Lower leg skin (tissue), 4 donors: ENCODE data around the gene RNF2. TPM values are rescaled to one million over a fixed set of nuclear protein-coding genes. Genes with fewer than 3 reads are reported as not detected.

ENCODE experiments used
- DNase-seq, 2 donors: peaks; one replicate each; pipeline ENCODE4 v3.0.0-alpha.2; 2019; ENCODE audit warnings: low spot score in 2 of 2
- H3K4me3 ChIP-seq: fragments of 200-600 bp; sonication (generic); 2 replicates; pipeline ENCODE4 v1.5.1; 2017; ENCODE audit warnings: mild to moderate bottlenecking, low read depth; ENCODE audit not compliant: poor library complexity, severe bottlenecking
- CTCF ChIP-seq, 3 donors: fragments of 450-650 bp; IDR thresholded peaks; one replicate each; pipeline ENCODE4 v1.5.1; 2016; ENCODE audit warnings: antibody characterized with exemption in 3 of 3, mild to moderate bottlenecking in 3 of 3, moderate library complexity in 2 of 3
- POLR2A ChIP-seq, 2 donors: fragments of 450-650 bp; IDR thresholded peaks; one replicate each; pipeline ENCODE4 v1.6.1; 2016 to 2017; ENCODE audit warnings: antibody characterized with exemption in 2 of 2, mild to moderate bottlenecking in 1 of 2, moderate library complexity in 1 of 2
- WGBS, 2 donors: methylation state at CpG; one replicate each; pipeline ENCODE4 v1.1.5; 2018; 5-methylcytosine and 5-hydroxymethylcytosine counted together
- intact Hi-C: fragments of 100-400 bp; cut with DNase I; formaldehyde crosslinking; loops from one replicate; pipeline ENCODE4 v1.15.0; 2023; ENCODE audit warnings: low total_unique reads
- total RNA-seq, 4 donors: library from RNA; depleted of rRNA; stranded (reverse); fragments of >200 nt; gene quantifications; one replicate each; pipeline ENCODE4 v1.1.0, GENCODE V29; 2016

Gene RNF2
- total RNA-seq, 4 donors from 2014 or later = 9.2 to 23.4 (median 15.0) TPM

- TF ChIP-seq CTCF (IDR thresholded peaks at IDR 0.05) = no peak
- no peak for TF ChIP-seq POLR2A (IDR thresholded peaks at IDR 0.05)
- intact Hi-C loops = no loop called here
- no peak overlapping the region for H3K4me3 ChIP-seq
- WGBS, 2 donors = 78 to 99% methylated on average over 3 of the region's 3 CpGs
- DNase-seq = no peak
These were observed 7.8 kb downstream of the RNF2 start for GRCh38 chr1:185053204-185053603.

- no peak for TF ChIP-seq POLR2A (IDR thresholded peaks at IDR 0.05)
- TF ChIP-seq CTCF (IDR thresholded peaks at IDR 0.05) = no peak
- intact Hi-C loops = no loop called here
- no peak overlapping the region for H3K4me3 ChIP-seq
- WGBS, 2 donors = 96% methylated on average over 31 of the region's 31 CpGs
- no peak for DNase-seq
These were observed 9.2 kb downstream of the RNF2 start for GRCh38 chr1:185054365-185055060.

- no peak overlapping the region for H3K4me3 ChIP-seq
- TF ChIP-seq POLR2A (IDR thresholded peaks at IDR 0.05) (no peak), CTCF (IDR thresholded peaks at IDR 0.05) (no peak)
- intact Hi-C loops = no loop called here
- DNase-seq = no peak
- 94 to 98% methylated on average over 2 of the region's 2 CpGs for WGBS, 2 donors
These were observed 12.8 kb downstream of the RNF2 start for GRCh38 chr1:185058110-185058509.

GRCh38 chr1:185058876-185059275 lies 13.5 kb downstream of the RNF2 start:
- no peak for DNase-seq
- intact Hi-C loops = no loop called here
- TF ChIP-seq POLR2A (IDR thresholded peaks at IDR 0.05) (no peak), CTCF (IDR thresholded peaks at IDR 0.05) (no peak)
- 59 to 73% methylated on average over 2 of the region's 2 CpGs for WGBS, 2 donors
- H3K4me3 ChIP-seq = no peak overlapping the region

GRCh38 chr1:185059950-185060571 lies 14.7 kb downstream of the RNF2 start:
- 90 to 93% methylated on average over 2 of the region's 2 CpGs for WGBS, 2 donors
- no peak for DNase-seq
- no peak for TF ChIP-seq CTCF (IDR thresholded peaks at IDR 0.05)
- H3K4me3 ChIP-seq = no peak overlapping the region
- intact Hi-C loops = no loop called here
